Fibroblast of skin of left biceps (primary cell): ENCODE results near the gene MAPK8IP3.
"Not testable (repeated sequence)": the region's sequence is repeated elsewhere in the genome, so short reads cannot be mapped to it uniquely, and the experiment has no call there.

Experiments
- DNase-seq, 2 experiments: peaks; one replicate each; pipeline ENCODE4 v3.0.0-alpha.2; 2013; ENCODE audit warnings: low read depth in 2 of 2

The MAPK8IP3 gene

DNA sequence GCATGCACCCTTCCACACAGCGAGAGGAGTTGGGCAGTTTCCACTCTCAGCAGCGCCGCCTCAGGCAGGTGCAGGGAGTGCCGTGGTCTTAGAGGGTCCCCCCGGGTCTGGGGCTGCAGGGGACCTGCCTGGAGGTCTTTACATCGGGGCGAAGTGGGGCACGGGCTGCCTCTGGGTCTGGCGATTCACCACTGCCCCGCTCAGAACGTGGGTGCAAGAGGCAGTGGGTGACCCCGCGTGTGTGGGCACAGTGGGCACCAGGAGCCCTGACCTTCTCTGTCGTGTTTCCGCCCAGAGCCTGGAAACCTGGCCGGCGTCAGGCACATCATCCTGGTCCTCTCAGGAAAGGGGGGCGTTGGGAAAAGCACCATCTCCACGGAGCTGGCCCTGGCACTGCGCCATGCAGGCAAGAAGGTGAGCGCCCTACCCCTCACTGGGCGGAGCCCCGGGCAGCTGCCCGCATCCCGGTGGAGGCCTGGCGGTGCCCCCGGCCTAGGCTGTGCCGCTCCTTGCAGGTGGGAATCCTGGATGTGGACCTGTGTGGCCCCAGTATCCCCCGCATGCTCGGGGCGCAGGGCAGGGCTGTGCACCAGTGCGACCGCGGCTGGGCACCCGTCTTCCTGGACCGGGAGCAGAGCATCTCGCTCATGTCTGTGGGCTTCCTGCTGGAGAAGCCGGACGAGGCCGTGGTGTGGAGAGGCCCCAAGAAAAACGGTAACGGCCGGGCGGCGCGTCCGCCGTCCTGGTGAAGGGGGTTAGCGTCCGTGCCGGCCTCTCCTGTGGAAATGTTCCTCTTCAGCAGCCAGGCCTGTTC, 80.5 kb downstream of the MAPK8IP3 start:
- no peak for DNase-seq

DNA sequence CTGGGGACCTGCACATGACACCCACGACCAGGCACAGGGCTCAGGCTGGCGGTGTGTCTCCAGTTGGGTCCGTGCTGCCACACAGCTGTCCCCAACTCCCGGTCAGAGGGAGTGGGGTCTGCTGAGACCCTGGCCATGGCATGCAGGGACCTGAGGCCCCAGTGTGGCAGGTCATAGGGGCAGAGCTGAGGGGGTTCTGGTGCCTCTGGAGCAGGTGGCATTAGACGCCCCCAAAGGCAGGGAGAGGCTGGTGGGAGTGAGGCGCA, 81.0 kb downstream of the MAPK8IP3 start:
- no peak for DNase-seq

DNA sequence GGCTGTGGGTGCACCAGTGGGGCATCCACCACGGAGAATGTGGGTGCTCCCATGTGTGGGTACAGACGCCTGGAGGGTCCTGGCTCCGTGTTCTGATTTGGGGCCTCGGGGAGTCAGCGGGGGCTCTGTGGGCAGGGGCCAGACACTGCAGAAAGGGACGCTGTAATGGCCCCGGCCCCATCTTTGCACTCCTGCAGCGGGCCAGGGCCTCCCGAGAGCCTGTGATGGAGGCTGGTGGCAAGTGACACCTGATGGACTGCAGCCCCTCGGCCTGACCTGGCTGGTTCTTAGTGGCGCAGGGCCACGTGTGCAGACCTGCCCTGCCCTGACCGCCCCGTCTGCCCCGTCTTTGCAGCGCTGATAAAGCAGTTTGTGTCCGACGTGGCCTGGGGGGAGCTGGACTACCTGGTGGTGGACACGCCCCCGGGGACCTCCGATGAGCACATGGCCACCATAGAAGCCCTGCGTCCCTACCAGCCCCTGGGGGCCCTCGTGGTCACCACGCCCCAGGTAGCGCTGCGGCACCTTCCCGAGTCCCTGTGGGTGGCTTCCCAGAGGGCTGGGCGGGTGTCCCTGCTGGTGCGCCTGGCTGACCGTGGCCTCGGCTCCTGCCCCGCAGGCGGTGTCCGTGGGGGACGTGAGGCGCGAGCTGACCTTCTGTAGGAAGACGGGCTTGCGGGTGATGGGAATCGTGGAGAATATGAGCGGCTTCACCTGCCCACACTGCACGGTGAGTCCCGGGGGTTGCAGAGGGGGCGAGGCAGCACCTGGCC, 81.5 kb downstream of the MAPK8IP3 start:
- DNase-seq: no peak

DNA sequence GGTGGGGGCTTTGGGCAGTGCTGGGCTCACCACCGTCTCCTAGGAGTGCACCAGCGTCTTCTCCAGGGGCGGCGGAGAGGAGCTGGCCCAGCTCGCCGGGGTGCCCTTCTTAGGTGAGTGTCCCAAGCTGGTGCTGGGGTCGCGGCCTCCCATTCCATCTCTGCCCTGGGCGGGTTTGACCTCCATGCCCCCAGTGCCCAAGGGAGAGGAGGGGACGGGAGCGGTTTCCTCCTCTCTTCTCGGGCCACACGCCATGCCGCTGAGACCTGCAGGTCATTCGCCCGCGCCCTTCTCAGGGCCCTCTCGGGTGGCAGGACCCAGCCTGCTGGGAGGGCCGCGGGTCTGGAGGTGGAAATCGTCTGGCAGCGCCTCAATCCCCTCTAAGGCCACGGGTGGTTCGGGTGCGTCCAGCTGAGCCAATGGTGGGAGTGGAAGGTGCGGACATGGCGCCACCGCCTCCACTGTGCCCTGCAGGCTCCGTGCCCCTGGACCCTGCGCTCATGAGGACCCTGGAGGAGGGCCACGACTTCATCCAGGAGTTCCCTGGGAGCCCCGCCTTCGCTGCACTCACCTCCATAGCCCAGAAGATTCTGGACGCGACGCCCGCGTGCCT, 82.2 kb downstream of the MAPK8IP3 start:
- DNase-seq: no peak

DNA sequence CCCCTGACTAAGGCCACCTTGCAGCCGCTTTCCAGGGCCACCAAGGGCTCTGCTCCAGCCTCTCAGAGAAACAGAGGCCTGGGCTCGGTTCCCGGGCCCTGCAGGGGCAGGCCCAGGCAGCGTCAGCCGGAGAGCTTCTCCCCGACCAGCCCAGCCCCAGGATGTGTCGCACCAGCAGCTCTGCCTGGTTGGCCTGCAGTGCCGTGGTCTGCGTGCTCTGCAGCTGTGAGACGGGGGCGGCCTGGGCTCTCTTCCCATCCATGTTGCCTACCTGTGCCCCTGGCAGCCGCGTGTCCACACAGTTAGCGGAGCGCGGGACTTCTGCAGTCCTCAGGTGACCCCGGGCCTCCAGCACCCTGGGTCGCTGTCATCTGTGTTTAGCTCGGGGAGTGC, 82.7 kb downstream of the MAPK8IP3 start:
- DNase-seq: no peak

DNA sequence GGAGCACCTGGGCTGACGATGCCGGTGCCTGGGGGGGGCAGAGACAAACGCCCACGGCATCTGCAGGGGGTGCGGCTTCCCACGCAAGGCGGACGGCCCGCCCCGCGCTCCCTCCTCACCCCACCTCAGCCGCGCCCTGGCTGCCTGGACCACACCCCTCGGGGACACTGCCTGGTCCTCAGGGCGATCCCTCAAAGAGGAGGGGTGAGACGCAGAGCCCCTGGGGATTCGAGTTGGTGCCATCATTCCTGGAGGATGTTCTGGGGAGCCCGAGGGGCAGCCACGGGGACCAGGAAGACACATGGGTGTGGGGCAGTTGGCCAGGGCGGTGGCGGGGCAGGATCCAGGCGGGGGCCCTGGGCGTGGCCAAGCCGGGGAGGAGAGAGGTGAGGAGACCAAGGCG, 83.6 kb downstream of the MAPK8IP3 start:
- no peak for DNase-seq

DNA sequence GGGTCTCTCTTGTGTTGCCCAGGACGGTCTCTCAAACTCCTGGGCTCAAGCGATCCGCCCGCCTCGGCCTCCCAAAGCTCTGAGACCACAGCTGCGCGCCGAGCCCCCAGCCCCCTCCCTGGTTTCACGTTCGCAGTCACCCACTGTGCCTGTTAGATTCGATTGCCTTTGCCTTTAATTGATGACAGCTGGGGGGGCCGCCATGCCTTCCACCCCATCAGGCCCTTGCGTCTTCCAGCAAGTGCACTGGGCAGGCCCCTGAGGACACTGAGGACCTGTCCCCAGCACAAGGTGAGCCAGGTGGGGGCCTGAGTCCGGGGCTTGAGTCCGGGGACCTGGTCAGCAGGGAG, 84.2 kb downstream of the MAPK8IP3 start:
- DNase-seq: no peak

DNA sequence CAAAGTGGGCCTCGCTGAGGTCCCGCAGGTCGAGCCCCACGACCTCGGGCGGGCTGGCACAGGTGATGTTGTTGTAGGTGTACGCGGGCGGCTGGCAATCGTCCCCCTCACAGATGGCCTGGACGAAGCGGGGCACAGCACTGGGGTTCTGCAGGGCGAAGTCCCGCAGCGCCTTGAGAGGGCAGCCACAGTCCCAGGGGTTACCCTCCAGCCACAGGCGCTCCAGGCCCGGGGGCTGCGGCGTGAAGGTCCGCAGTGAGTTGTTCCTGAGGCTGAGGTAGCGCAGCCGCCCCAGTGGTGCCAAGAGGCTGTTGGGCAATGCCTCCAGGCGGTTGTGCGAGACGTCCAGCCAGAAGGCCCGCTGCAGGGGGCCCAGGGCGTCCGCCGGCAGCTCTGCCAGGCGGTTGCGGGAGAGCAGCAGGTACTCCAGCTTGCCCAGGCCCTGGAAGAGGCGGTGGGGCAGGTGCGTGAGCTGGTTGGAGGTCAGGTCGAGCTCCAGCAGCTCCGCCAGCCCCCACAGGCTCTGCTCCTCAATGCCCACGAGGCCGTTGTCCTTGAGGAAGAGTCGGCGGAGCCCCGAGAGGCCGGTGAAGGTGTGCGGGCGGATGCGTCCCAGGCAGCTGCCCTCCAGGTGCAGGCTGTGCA, 84.7 kb downstream of the MAPK8IP3 start:
- DNase-seq: no peak

DNA sequence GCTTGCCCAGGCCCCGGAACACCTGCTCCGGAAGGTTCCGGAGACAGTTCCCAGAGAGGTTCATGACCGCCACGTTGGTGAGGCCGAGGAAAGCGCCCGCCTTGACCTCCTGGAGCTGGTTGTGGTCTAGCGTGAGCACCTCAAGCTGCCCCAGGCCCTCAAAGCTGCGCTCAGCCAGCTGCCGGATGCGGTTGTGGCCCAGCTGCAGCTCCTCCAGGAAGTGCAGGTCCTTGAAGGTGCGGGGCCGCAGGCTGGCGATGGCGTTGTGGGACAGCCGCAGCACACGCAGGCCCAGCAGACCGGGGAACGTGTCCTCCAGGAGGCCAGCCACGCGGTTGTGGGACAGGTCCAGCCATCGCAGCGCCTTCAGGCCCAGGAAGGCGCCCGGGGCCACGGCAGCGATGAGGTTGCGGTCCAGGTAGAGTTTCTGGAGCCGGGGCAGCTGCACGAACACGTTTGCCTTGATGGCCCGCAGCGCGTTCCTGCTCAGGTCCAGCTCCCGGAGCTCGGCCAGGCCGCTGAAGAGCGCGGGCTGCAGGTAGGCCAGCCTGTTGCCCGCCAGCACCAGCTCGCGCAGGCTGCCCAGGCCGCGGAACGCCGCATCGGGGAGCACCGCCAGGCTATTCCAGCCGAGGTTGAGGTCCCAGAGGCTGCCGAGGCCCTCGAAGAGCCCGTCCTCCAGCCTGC, 85.4 kb downstream of the MAPK8IP3 start:
- no peak for DNase-seq

DNA sequence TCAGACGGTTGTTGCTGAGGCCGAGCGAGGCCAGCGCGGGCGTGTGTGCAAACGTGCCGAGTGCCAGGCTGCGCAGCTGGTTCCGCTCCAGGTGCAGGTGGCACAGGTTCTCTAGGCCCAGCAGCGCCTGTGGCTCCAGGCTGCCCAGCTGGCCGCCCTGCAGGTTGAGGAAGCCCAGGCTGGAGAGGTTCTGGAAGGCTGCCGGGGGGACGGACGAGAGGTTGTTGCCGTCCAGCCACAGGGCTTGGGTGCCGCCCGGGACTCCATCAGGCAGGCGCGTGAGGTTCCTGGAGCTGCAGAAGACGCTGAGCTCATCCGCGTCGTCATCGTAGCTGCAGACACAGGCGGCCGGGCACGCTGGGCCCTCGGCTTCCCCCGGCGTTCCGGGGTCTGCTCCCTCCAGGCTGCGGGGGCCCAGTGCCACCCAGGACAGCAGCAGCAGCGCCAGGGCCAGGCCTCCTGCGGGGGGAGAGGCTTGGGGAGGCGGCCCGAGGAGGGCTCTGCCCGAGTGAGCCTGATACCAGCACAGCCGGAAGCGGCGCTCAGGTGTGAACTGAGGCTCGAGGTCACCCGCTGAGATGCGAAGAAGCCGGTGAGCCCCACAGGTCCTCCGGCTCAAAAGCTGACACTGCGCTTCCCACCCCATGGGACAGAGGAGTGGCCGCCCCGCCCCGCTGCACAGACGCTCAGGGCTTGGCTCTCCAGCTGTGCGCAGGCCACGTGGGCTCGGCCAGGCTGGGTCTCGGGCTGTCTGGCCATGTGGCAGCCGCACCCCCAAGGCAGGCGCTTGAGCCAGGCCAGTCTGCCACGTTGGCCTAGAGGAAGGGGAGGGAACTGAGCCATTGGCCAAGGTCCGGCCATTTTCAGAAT, 86.2 kb downstream of the MAPK8IP3 start:
- DNase-seq: no peak

DNA sequence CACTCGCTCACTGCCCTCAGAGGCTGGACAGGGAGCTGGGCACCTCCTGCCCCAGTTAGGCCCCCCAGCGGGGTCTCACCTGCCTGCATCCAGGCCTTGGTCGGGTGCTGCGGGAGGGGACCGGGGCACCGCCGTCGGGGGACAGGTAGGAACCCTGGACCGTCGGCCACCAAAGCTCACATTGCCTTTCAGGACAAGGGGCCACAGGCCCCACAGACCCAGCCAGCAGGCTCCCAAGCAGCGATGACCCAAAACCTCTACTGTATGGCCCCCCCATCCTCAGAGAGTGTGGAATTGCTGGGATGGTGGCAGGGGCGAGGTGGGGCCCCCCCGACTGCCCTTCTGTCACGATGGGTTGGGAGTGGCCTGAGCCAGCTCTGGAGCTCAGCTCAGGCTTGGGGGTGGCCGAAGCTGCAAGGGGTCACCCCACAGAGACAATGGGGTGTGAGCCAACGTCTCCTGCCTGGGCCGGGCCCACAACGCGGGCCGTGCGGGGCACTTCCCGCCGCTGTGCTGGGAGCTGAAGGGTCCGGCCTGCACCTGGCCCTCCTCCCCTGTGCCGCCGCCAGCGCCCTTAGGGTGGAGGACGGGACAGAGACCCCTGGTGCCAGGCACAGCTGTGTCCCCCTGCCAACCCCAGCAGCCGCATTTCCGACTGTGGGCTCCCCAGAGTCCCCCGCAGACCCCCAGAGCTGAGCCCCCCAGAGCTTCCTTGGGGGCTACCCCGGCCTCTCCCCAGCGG, 87.0 kb downstream of the MAPK8IP3 start:
- no peak for DNase-seq

DNA sequence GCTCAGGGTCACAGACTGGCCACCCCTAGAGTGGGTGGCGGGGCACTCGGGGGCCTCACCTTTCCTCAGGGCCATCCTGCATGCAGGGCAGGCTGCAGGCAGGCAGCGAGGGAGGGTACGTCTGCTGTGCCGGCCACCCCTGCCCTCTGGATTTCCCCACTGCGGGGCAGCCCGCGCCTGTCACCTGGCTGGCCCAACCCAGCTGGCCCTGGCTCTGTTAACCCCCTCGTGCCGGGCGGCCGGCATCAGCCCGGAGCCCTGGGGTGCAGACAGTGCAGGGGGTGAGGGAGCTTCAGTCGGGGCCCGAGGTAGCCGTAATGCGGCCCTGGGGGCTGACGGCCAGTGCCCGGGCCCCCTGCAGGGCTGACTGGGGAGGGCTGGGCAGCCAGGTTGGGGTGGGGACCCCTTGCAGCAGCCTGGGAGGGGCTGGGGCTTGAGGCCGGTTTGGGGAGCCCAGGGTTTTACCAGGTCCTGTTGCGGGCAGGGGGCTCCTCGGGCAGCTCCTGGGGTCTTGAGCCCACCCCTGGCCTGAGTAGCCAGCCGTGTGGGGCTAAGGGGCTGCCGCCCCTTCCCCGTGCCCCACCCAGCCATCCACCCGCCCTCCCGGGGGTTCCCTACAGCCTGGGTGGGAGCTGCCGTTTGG, 87.7 kb downstream of the MAPK8IP3 start, which contains the start of gene IGFALS:
TSS of gene IGFALS (minus strand) at position 128 of the 643 bp plus-strand sequence. CDS start at position 75, 53 bp downstream.
- DNase-seq: no peak

DNA sequence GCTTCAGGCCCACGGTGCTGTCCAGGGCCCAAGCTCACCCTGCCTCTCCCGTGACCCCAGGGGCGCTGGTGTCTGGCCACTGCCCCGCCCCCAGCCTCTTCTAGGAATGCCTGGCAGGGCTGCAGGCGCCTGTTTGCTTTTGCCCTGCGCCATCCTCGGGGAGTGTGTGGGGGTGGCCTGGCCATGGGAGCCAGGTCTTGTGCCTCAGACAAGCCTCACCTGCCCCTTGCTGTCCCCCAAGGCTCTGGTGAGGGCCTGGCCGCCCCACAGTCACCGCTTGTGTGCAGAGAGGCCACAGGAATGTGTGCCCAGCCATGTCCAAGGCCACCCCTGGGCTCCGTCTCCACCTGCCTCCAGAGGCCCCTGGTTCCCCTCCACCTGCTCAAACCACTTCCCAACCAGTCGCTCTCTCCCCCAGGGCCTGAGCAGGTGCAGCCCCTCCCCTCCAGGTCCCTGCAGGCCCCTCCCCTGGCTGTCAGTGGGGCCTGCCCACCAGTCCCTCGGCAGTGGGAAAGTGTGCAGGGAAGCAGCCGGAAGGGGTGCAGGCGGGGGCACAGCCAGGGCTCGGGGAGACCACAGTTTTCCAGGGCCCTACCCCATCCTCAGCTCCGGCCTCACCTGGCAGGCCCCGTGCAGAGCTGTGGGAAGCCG, 88.4 kb downstream of the MAPK8IP3 start:
- no peak for DNase-seq

DNA sequence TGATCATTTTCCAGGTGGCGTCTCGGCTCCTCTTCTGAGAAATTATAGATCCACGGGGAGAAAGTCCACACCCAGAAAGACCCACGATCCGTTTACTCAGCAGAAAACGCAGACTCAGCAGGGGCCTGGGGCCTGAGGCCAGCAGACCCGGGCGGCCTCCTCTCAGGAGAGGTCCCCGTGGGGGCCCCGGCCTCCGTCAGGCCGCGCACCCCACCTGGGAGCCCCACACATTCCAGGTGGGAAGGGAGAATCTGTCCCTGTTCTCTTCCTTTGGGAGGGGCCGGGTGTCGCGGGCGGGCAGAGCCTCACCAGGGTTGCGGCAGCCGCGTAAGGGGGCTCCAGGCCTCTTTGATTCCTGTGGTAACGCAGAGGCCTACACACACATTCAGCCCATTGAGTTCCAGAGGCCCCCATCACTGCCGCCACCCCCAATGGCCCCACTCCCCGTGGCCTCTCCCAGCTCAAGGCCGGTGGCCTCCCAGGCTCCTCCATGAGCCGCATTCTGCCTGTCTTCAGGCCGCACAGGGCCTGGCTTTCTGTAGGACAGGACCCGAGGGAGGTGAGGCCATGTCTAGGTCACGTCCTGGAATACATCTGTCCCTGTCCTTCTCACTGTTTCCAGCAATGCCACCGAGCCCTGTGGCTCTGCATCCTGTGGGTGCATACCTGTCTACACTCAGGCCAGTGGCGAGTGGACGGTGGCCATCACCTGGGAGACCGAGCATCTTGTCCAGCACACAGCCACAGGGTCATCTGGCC, 89.1 kb downstream of the MAPK8IP3 start:
- no peak for DNase-seq

DNA sequence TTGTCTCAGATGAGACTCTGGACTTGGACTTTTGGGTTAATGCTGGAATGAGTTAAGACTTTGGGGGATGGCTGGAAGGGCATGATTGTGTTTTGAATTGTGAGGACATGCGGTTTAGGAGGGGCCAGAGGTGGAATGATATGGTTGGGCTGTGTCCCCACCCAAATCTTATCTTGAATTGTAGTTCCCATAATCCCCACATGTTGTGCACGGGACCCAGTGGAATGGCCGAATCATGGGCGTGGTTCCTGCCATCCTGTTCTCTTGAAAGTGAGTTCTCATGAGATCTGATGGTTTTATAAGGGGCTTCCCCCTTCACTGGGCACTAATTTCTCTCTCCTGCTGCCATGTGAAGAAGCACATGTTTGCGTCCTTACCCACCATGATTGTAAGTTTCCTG, 93.3 kb downstream of the MAPK8IP3 start:
- not testable (repeated sequence) for DNase-seq

DNA sequence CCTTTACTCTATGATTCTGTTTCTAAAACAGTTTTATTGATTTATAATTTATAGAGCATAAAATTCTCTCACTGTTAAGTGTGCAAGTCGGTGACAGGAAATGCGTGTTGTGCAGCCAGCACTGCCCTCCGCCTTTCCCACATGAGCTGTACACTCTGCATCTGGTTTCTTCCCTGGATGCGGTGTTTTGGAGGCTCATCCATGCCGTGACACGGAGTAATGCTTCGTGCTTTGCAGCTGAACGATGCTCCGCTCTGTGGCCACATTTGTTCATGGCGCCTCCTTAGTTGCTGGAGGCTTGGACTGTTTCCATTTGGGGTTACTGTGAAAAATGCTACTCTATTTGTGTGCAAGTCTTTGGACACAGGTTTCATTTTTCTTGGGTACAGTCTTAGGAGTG, 94.7 kb downstream of the MAPK8IP3 start:
- no peak for DNase-seq

DNA sequence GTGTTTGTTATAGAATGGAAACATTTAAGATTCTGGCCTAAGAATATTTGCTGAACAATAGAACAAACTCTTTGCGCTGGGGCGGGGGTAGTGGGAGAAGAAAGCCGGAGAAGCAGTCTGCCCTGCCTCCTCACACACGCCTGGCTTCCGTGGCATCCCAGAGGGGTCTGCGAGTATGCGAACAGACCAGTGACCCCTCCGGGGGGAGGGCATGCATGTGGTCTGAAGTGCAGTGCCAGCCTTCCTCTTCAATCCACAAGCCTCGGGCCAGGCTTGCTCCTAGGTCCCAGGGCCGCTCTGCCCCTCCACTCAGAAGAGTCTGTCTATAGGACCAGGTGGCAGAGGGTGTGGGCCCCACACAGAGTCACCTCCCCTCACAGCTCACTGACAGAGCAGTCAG, 101.6 kb downstream of the MAPK8IP3 start:
- no peak for DNase-seq

DNA sequence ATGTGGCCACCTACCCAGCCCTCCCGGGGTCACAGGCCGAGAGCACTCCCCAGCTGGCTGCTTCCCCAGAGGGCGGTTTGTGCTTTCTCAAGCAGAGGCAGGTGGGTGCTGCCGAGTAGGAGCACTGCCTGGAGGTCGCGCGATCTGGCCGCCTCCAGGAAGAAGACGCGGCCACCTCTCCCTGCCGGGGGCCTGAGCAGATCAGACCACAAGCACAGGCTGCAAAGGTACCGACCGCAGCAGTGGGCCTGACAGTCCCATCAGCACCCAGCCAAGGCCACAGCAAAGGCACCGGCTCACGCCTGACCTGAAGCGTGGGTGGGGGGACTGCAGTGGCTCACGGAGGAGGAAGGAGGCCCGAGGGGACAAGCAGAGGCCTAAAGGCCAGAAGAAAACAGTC, 102.7 kb downstream of the MAPK8IP3 start:
- DNase-seq: no peak
